GM23248 (cell line): Measurements from ENCODE around the gene ATP6V1C2.

Experiments used
- EZH2 ChIP-seq: fragments of 200-600 bp; sonication (generic); IDR thresholded peaks from 2 replicates; pipeline ENCODE4 v1.6.1; 2018; ENCODE audit warnings: antibody characterized with exemption, mild to moderate bottlenecking; ENCODE audit not compliant: insufficient read depth, poor library complexity, severe bottlenecking
- EZH2phosphoT487 ChIP-seq: fragments of 200-600 bp; sonication (generic); IDR thresholded peaks from 2 replicates; pipeline ENCODE4 v1.6.1; 2018; ENCODE audit warnings: antibody characterized with exemption, moderate library complexity, mild to moderate bottlenecking, low read depth; ENCODE audit not compliant: insufficient read depth

DNA sequence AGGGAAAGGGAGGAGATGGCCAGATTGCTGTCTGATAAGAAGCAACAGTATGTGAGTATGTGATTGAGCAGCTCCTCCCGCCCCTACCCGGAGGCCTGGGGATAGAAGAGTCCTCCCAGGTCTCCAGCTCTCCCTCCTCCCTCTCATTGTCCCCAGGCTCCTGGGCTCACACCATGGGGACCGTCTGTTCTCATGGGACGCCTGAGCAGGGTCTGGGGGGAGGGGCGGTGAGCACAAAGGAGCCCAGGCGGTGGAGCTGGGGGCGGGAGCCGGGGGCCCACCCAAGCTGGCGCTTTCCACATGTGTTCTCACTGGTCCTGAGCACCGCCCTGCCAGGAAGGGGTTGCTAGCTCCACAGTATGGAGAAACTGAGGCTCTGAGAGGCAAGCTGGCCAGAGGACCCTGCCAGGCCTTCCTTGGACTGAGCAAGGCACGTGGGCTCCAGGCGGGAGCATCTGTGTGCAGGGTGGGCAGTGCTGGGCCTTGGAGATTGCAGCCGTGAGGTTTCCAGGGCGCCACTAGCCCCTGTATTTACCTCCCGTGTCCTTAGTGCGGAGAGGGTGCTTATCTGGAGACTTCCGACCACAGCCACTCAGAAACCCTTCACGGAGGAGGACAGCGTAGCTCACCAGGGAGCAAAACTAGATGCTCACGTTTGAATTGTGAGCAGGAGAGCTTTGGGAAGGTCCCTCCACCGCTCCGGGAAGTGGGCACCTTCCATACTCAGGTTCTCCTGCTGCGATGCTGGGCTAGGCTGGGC, 53.8 kb downstream of the ATP6V1C2 start:
- TF ChIP-seq EZH2phosphoT487 = no peak
- TF ChIP-seq EZH2 = no peak
